Endothelial cell of umbilical vein (primary cell): ENCODE data around the gene TCHHL1. TPM values are rescaled to one million over a fixed set of nuclear protein-coding genes. Genes with fewer than 3 reads are reported as not detected.

Source experiments
- BruUV-seq: library from RNA; stranded (reverse); fragments of 400-500 nt; replicated peaks from 2 replicates; lab custom pipeline; 2021; lab: Mats Ljungman, UMichigan
- CTCF ChIA-PET: fragments of 300-600, 350-600 bp; sonication (Branson Sonifier 250); formaldehyde crosslinking; loops from one replicate; lab custom pipeline; 2021; ENCODE audit warnings: antibody characterized with exemption, inconsistent platforms; lab: Charles Lee
- POLR2A ChIA-PET: fragments of 300-600, 350-600 bp; sonication (Branson Sonifier 250); formaldehyde crosslinking; loops from one replicate; lab custom pipeline; 2021; ENCODE audit warnings: antibody characterized with exemption, inconsistent platforms; lab: Charles Lee
- DNase-seq: peaks from one replicate; pipeline ENCODE4 v3.0.0-alpha.2; 2011; ENCODE audit warnings: low read depth, low spot score
- FAIRE-seq: peaks from 2 replicates; lab custom pipeline; 2011; peaks lifted over from hg19 to GRCh38; lab: Jason Lieb, UNC
- H2AFZ ChIP-seq: 2 replicates; pipeline ENCODE4 v1.6.0; 2012; ENCODE audit warnings: low read depth, low read length, control low read depth, inconsistent platforms
- H3K27ac ChIP-seq: 2 replicates; pipeline ENCODE4 v1.5.1; 2011; ENCODE audit warnings: low read depth, mild to moderate bottlenecking, control low read depth, low read length, moderate library complexity; ENCODE audit not compliant: insufficient read depth
- H3K27me3 ChIP-seq, 2 experiments: 2 replicates each; pipeline versions ENCODE4 v1.6.0 to v1.6.1; 2011; ENCODE audit warnings: low read length in 2 of 2, mixed read lengths in 1 of 2; ENCODE audit not compliant: control insufficient read depth in 2 of 2, insufficient read depth in 2 of 2
- H3K36me3 ChIP-seq, 2 experiments: 2 replicates in 1 of 2; 3 replicates in 1 of 2; pipeline ENCODE4 v1.5.1; 2011; ENCODE audit warnings: low read length in 2 of 2, mild to moderate bottlenecking in 1 of 2, moderate library complexity in 1 of 2; ENCODE audit not compliant: control insufficient read depth in 2 of 2, insufficient read depth in 2 of 2; ENCODE audit errors: extremely low read depth in 1 of 2
- H3K4me1 ChIP-seq: 3 replicates; pipeline ENCODE4 v1.5.1; 2011; ENCODE audit warnings: mild to moderate bottlenecking, low read length; ENCODE audit not compliant: control insufficient read depth, insufficient read depth; ENCODE audit errors: extremely low read depth
- H3K4me2 ChIP-seq: 2 replicates; pipeline ENCODE4 v1.6.1; 2011; ENCODE audit warnings: low read length, control low read depth, mixed read lengths; ENCODE audit not compliant: insufficient read depth
- H3K4me3 ChIP-seq, 3 experiments: fragments of 200-600 bp in 1 of 3; sonication (generic), shearing (Covaris generic) in 1 of 3; replicated peaks in 1 of 3; 2 replicates each; pipeline ENCODE4 v1.5.1; 2011 to 2016; ENCODE audit warnings: control low read depth in 3 of 3, low read length in 3 of 3, mild to moderate bottlenecking in 2 of 3, inconsistent platforms in 1 of 3, low read depth in 1 of 3, moderate library complexity in 1 of 3; ENCODE audit not compliant: insufficient read depth in 1 of 3
- H3K79me2 ChIP-seq: 2 replicates; pipeline ENCODE4 v1.6.0; 2012; ENCODE audit warnings: low read length, inconsistent platforms; ENCODE audit not compliant: control insufficient read depth, insufficient read depth
- H3K9ac ChIP-seq: replicated peaks from 2 replicates; pipeline ENCODE3; 2011; ENCODE audit warnings: low read length, control low read depth; ENCODE audit not compliant: insufficient read depth; ENCODE audit errors: extremely low read depth
- H3K9me1 ChIP-seq: replicated peaks from 3 replicates; pipeline ENCODE4 v1.6.0; 2011; ENCODE audit warnings: mild to moderate bottlenecking, low read length; ENCODE audit not compliant: control insufficient read depth, insufficient read depth; ENCODE audit errors: extremely low read depth
- H3K9me3 ChIP-seq: replicated peaks from 2 replicates; pipeline ENCODE4 v1.5.1; 2012; ENCODE audit warnings: low read length, inconsistent platforms; ENCODE audit not compliant: control insufficient read depth, insufficient read depth
- H4K20me1 ChIP-seq: replicated peaks from 2 replicates; pipeline ENCODE3; 2011; ENCODE audit warnings: mild to moderate bottlenecking, low read length; ENCODE audit not compliant: control insufficient read depth, insufficient read depth; ENCODE audit errors: extremely low read depth
- EZH2 ChIP-seq: IDR thresholded peaks from 2 replicates; pipeline ENCODE4 v1.6.1; 2012; ENCODE audit warnings: borderline replicate concordance, low read depth, mild to moderate bottlenecking, moderate library complexity, low read length, inconsistent platforms; ENCODE audit not compliant: severe bottlenecking
- GATA2 ChIP-seq: IDR thresholded peaks from 2 replicates; pipeline ENCODE4 v1.7.0; 2011; ENCODE audit warnings: low read depth, mild to moderate bottlenecking, moderate library complexity, mixed read lengths, low read length; ENCODE audit not compliant: insufficient read length, insufficient read depth
- JUN ChIP-seq: IDR thresholded peaks from 2 replicates; pipeline ENCODE4 v1.6.1; 2011; ENCODE audit warnings: borderline replicate concordance, low read depth; ENCODE audit not compliant: insufficient read length, insufficient read depth
- MAX ChIP-seq: IDR thresholded peaks from 2 replicates; pipeline ENCODE4 v1.6.1; 2011; ENCODE audit not compliant: insufficient read depth, insufficient read length
- MYC ChIP-seq: IDR thresholded peaks from one replicate; pipeline ENCODE4 v1.6.1; 2011; ENCODE audit warnings: mild to moderate bottlenecking, low read depth, low read length
- POLR2A ChIP-seq: IDR thresholded peaks from 2 replicates; pipeline ENCODE4 v1.6.1; 2012; ENCODE audit warnings: low read depth, mild to moderate bottlenecking, control low read depth, low read length
- dilution Hi-C: fragments of 300-500 bp; cut with MboI; formaldehyde crosslinking; loops from one replicate; pipeline ENCODE4 v1.15.0; 2019; ENCODE audit warnings: low sequenced_read_pairs; ENCODE audit not compliant: extremely low pct_ligation_motif_present
- intact Hi-C: fragments of 100-400 bp; cut with micrococcal nuclease; formaldehyde crosslinking; loops from one replicate; pipeline ENCODE4 v1.10.0; 2022
- polyA plus RNA-seq, 4 experiments: library from polyadenylated mRNA; depleted of rRNA in 3 of 4; stranded (reverse) in 3 of 4; unstranded in 1 of 4; fragments of >200 nt; gene quantifications; 2 replicates each; pipeline versions ENCODE4 v1.2.1 to v1.2.3, GENCODE V29; 2011 to 2012; ENCODE audit warnings: missing spikeins in 1 of 4
- total RNA-seq: library from RNA; stranded (reverse); gene quantifications from 2 replicates; pipeline ENCODE4 v1.2.3, GENCODE V29; 2021

TCHHL1 gene
- total and polyA plus RNA-seq, 2 donors (not counting 3 experiments of a cell fraction or from before 2014, with no cell fraction given): not detected

- no TSS peak for BruUV-seq
- dilution Hi-C loops: no loop called here
- no peak for TF ChIP-seq GATA2
- no peak for TF ChIP-seq MYC
- no peak for TF ChIP-seq MAX
- TF ChIP-seq POLR2A: no peak
- no peak for TF ChIP-seq JUN
- no peak for TF ChIP-seq EZH2
Observed at GRCh38 chr1:152038871-152039270, 50.0 kb downstream of the TCHHL1 start.

More at GRCh38 chr1:152038871-152039270, 50.0 kb downstream of the TCHHL1 start:
- Histone ChIP-seq H3K9me1 (no peaks in the 10 kb centered on the region), H3K4me1 (peaks cover 17% of the 10 kb centered on the region), H4K20me1 (no peaks in the 10 kb centered on the region), H3K27me3 (peaks cover 42% of the 10 kb centered on the region in 2 experiments), H3K27ac (no peak overlapping the region), H3K36me3 (no peaks in the 10 kb centered on the region), H2AFZ (no peak overlapping the region), H3K4me3 (no peak overlapping the region), H3K79me2 (peaks cover 28% of the 10 kb centered on the region), H3K9me3 (no peaks in the 10 kb centered on the region), H3K4me2 (no peak overlapping the region), H3K9ac (no peak overlapping the region)
- FAIRE-seq (no peak), DNase-seq (no peak)
- ChIA-PET POLR2A (no interaction called here), CTCF (no interaction called here)
- intact Hi-C loops: no loop called here
